Ovary (tissue), 9 donors: ENCODE measurements around the gene USP24. TPM values are rescaled to one million over a fixed set of nuclear protein-coding genes. Genes with fewer than 3 reads are reported as not detected.

Source experiments
- DNase-seq, 5 donors: peaks; one replicate each; pipeline ENCODE4 v3.0.0-alpha.2; 2019 to 2020
- H3K27ac ChIP-seq, 2 donors: fragments of 200-600 bp; one replicate each; pipeline versions ENCODE4 v1.5.1 to v1.8.0; 2019 to 2022
- H3K27me3 ChIP-seq: fragments of 200-600 bp; one replicate; pipeline ENCODE4 v1.8.0; 2022
- H3K36me3 ChIP-seq: fragments of 200-600 bp; sonication (generic); one replicate; pipeline ENCODE4 v1.5.1; 2019
- H3K4me1 ChIP-seq: one replicate; pipeline ENCODE4 v1.8.1; 2013; ENCODE audit warnings: mild to moderate bottlenecking, moderate library complexity; ENCODE audit not compliant: insufficient read depth
- H3K4me3 ChIP-seq: fragments of 200-600 bp; sonication (generic); one replicate; pipeline ENCODE4 v1.5.1; 2017
- H3K9me3 ChIP-seq, 2 donors: fragments of 200-600 bp in 1 of 2; sonication (generic) in 1 of 2; one replicate each; pipeline versions ENCODE4 v1.5.1 to v1.8.1; 2013 to 2019; ENCODE audit warnings: mild to moderate bottlenecking in 1 of 2, moderate library complexity in 1 of 2
- EP300 ChIP-seq: sonication (generic); formaldehyde crosslinking; IDR thresholded peaks from one replicate; pipeline ENCODE4 v1.6.1; 2017; ENCODE audit warnings: antibody characterized with exemption
- POLR2A ChIP-seq: fragments of 450-650 bp; IDR thresholded peaks from one replicate; pipeline ENCODE4 v1.6.1; 2017; ENCODE audit warnings: antibody characterized with exemption, mild to moderate bottlenecking, moderate library complexity
- WGBS, 3 donors: extraction: QIAGEN DNeasy Blood & Tissue Kit in 1 of 3; methylation state at CpG; one replicate each; pipeline versions ENCODE4 v1.1.5 to v1.1.7; 2013 to 2017; 5-methylcytosine and 5-hydroxymethylcytosine counted together
- intact Hi-C, 4 donors: fragments of 100-400 bp; cut with DNase I; formaldehyde crosslinking; loops; one replicate each; pipeline versions ENCODE4 v1.11.0 to v1.15.1; 2022 to 2023
- polyA plus RNA-seq, 2 donors: library from polyadenylated mRNA; stranded (reverse); fragments of 200-250 nt in 1 of 2; fragments of 350-450 nt in 1 of 2; fragmentation: Illumina TruSeq in 1 of 2; extraction: RNeasy Lipid Tissue Mini Kit (QIAGEN cat#74804) in 1 of 2; gene quantifications; one replicate each; pipeline ENCODE4 v1.2.3, GENCODE V29; 2013 to 2014
- total RNA-seq, 7 donors: library from RNA; depleted of rRNA in 2 of 7; stranded (reverse); fragments of >200 nt in 2 of 7; fragmentation: NEBNext Ultra II Directional in 3 of 7; extraction: Animal tissue kit (Norgen Biotek cat#: 25700) in 3 of 7; gene quantifications; one replicate each; pipeline versions ENCODE4 v1.1.0 to v1.2.4, GENCODE V29; 2016 to 2023
- TF ChIP-seq, protein P1 (sequence below), 3 donors: fragments of 450-650 bp in 2 of 3; fragments of 200-600 bp in 1 of 3; IDR thresholded peaks; one replicate each; pipeline versions ENCODE4 v1.5.1 to v1.8.0; 2016 to 2022; ENCODE audit warnings: antibody characterized with exemption in 3 of 3, mild to moderate bottlenecking in 1 of 3
- donor health status: DM: no; HTN: no; CAD: no; lungs with moderate emphysema.
- donor health status: DM: no; HTN: no; CAD: no.
- donor health status: Bipolar disorder and iron deficiency.
- donor health status: DM: yes; HTN: yes; CAD: no.
- donor health status: DM: no; HTN: no; CAD: no.
- donor health status: DM: yes; HTN: yes; CAD: no.

Gene USP24
- total and polyA plus RNA-seq, 9 donors = 11.5 to 51.4 (median 33.5) TPM

DNA sequence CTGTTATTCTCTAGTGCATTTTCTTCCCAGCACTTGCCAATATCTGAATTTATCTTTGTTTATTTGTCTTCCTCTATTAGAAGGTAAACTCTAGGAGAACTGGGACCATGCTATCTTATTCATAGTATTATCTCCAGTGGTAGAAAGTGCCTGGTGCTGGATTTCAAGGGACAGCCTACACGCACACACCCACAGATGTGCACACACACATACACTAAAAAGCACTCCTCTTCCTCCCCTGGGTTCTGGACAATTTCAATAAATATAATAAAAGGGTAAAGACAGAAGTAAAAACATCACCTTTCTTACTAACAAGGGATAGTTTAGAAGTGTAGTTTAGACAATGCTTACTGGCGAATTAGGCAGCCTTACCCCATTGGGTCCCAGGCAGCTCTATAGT is 28.5 kb upstream of the USP24 start:
- intact Hi-C loops = no loop called here
- Histone ChIP-seq H3K4me1 (no peaks in the 10 kb centered on the region), H3K27ac (no peak overlapping the region), H3K27me3 (no peaks in the 10 kb centered on the region), H3K36me3 (no peaks in the 10 kb centered on the region), H3K9me3 (no peaks in the 10 kb centered on the region), H3K4me3 (no peak overlapping the region)
- TF ChIP-seq EP300 (no peak), POLR2A (no peak)
- TF ChIP-seq, protein P1, sequence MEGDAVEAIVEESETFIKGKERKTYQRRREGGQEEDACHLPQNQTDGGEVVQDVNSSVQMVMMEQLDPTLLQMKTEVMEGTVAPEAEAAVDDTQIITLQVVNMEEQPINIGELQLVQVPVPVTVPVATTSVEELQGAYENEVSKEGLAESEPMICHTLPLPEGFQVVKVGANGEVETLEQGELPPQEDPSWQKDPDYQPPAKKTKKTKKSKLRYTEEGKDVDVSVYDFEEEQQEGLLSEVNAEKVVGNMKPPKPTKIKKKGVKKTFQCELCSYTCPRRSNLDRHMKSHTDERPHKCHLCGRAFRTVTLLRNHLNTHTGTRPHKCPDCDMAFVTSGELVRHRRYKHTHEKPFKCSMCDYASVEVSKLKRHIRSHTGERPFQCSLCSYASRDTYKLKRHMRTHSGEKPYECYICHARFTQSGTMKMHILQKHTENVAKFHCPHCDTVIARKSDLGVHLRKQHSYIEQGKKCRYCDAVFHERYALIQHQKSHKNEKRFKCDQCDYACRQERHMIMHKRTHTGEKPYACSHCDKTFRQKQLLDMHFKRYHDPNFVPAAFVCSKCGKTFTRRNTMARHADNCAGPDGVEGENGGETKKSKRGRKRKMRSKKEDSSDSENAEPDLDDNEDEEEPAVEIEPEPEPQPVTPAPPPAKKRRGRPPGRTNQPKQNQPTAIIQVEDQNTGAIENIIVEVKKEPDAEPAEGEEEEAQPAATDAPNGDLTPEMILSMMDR (IDR thresholded peaks at IDR 0.05) = no peak
- no peak for DNase-seq
- 71 to 81% (median 71%) methylated on average over 2 of the region's 2 CpGs for WGBS, 3 donors

DNA sequence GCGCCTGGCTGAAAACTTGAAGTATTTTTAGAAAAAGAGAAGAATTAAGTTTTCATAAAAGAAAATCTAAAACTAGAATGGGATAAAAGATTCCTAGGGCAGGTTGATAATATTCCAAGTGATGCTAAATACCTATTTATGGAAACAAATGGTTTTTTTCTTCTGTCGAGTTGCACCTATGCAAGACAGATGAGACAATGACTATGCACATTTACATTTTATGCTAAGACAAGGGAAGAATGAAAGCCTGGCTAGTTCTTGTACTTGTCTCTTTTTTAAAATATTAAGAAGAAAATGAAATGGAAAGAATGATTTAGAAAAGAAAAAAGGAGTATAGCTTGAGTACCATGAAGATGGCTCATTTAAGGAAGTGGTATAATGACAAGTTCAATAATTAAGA is 24.4 kb upstream of the USP24 start:
- DNase-seq = no peak
- TF ChIP-seq POLR2A = no peak
- no peak for TF ChIP-seq EP300
- TF ChIP-seq, protein P1 (IDR thresholded peaks at IDR 0.05) = no peak
- Histone ChIP-seq H3K36me3 (no peaks in the 10 kb centered on the region), H3K9me3 (no peaks in the 10 kb centered on the region), H3K4me1 (no peaks in the 10 kb centered on the region), H3K27me3 (no peaks in the 10 kb centered on the region), H3K4me3 (no peak overlapping the region), H3K27ac (no peak overlapping the region)
- intact Hi-C loops = no loop called here
- WGBS, 3 donors = 86 to 89% (median 89%) methylated on average over 2 of the region's 2 CpGs

DNA sequence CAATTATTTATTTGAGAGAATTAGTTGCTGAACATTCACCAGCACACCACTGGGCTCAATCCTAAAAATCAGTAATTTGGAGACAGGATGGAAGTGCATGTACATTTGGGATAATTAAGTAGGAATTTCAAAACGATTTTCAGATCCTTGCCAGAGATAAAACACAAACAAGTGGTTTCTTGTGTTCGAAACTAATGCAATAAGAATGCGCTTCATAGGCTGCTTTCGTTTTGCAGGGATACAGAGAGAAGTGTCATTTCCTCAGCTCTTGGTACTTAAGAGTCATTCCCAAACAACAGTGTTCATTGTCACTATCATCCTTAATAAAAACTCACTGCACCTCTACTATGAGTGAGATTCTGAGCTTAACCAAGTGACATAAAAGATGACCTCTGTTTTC is 20.6 kb upstream of the USP24 start:
- Histone ChIP-seq H3K27me3 (no peaks in the 10 kb centered on the region), H3K9me3 (no peaks in the 10 kb centered on the region), H3K36me3 (no peaks in the 10 kb centered on the region), H3K4me1 (no peaks in the 10 kb centered on the region), H3K27ac (no peak overlapping the region), H3K4me3 (no peak overlapping the region)
- TF ChIP-seq, protein P1 (IDR thresholded peaks at IDR 0.05) = no peak
- TF ChIP-seq POLR2A (no peak), EP300 (no peak)
- 55 to 69% (median 64%) methylated on average over 4 of the region's 4 CpGs for WGBS, 3 donors
- DNase-seq = no peak
- intact Hi-C loops = no loop called here

DNA sequence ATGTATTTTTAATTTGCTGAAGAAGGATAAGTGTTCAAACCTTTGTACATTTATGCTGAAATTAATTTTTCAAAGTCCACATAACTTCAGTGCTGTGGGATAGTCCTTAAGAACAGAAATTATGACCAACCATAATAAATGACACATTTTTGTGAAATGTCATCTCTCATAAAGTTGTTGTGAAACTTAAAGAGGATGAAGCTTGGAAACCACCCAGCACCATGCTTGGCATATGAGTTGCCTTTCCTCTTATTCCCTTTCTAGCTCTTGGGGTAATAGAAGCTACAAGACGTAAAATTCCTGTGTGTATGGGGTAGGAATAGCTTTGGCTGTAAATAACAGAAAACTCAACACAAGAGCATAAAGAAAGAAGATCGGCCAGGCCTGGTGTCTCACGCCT is 18.9 kb upstream of the USP24 start:
- no peak overlapping the region for H3K27ac ChIP-seq
- TF ChIP-seq POLR2A (no peak), EP300 (no peak)
- TF ChIP-seq, protein P1 (IDR thresholded peaks at IDR 0.05) = no peak
- no peak for DNase-seq
- WGBS, 3 donors = 83 to 93% (median 92%) methylated on average over 3 of the region's 3 CpGs
- no peaks in the 10 kb centered on the region for H3K9me3 ChIP-seq
- H3K27me3 ChIP-seq = no peaks in the 10 kb centered on the region
- H3K36me3 ChIP-seq = no peaks in the 10 kb centered on the region
- H3K4me3 ChIP-seq = no peak overlapping the region
- intact Hi-C loops = no loop called here
- no peaks in the 10 kb centered on the region for H3K4me1 ChIP-seq
